CD14-positive monocyte (primary cell): ENCODE measurements around the gene ZGLP1. TPM values are rescaled to one million over a fixed set of nuclear protein-coding genes. Genes with fewer than 3 reads are reported as not detected.

Experiments used
- DNase-seq, 3 donors: peaks; one replicate each; pipeline ENCODE4 v3.0.0-alpha.2; 2011 to 2022
- H2AFZ ChIP-seq: 2 replicates; pipeline ENCODE4 v1.6.0; 2012; ENCODE audit warnings: mild to moderate bottlenecking, low read depth, low read length, inconsistent platforms; ENCODE audit not compliant: insufficient read depth, poor library complexity, severe bottlenecking
- H3K27ac ChIP-seq, 2 donors: 1 replicate in 1 of 2; 2 replicates in 1 of 2; pipeline ENCODE4 v1.5.1; 2012 to 2013; ENCODE audit warnings: low read length in 2 of 2, control low read depth in 1 of 2, inconsistent platforms in 1 of 2, low read depth in 1 of 2, mild to moderate bottlenecking in 1 of 2
- H3K27me3 ChIP-seq, 2 donors: one replicate each; pipeline versions ENCODE4 v1.6.0 to v1.6.1; 2011 to 2013; ENCODE audit warnings: low read length in 2 of 2; ENCODE audit not compliant: control insufficient read depth in 2 of 2, insufficient read depth in 2 of 2
- H3K36me3 ChIP-seq, 2 donors: replicated peaks in 1 of 2; 1 replicate in 1 of 2; 2 replicates in 1 of 2; pipeline versions ENCODE4 v1.5.1 to v1.6.1; 2012 to 2013; ENCODE audit warnings: low read length in 2 of 2, control low read depth in 1 of 2, inconsistent platforms in 1 of 2, mild to moderate bottlenecking in 1 of 2; ENCODE audit not compliant: insufficient read depth in 2 of 2, control insufficient read depth in 1 of 2
- H3K4me1 ChIP-seq, 2 donors: 1 replicate in 1 of 2; 2 replicates in 1 of 2; pipeline versions ENCODE4 v1.5.1 to v1.6.1; 2012 to 2013; ENCODE audit warnings: low read length in 2 of 2, control low read depth in 1 of 2, inconsistent platforms in 1 of 2, mild to moderate bottlenecking in 1 of 2, moderate library complexity in 1 of 2; ENCODE audit not compliant: insufficient read depth in 2 of 2, control insufficient read depth in 1 of 2
- H3K4me2 ChIP-seq: replicated peaks from 2 replicates; pipeline ENCODE3; 2012; ENCODE audit warnings: low read length, moderate library complexity, mild to moderate bottlenecking; ENCODE audit not compliant: poor library complexity, severe bottlenecking; ENCODE audit errors: extremely low read depth
- H3K4me3 ChIP-seq, 3 experiments: fragments of 200-600 bp in 1 of 3; sonication (generic) in 1 of 3; replicated peaks in 1 of 3; 1 replicate in 2 of 3; 2 replicates in 1 of 3; pipeline ENCODE4 v1.5.1; 2011 to 2013; ENCODE audit warnings: low read length in 3 of 3, mild to moderate bottlenecking in 3 of 3, control low read depth in 2 of 3, low read depth in 2 of 3, inconsistent platforms in 1 of 3, moderate library complexity in 1 of 3
- H3K79me2 ChIP-seq: 2 replicates; pipeline ENCODE4 v1.6.0; 2012; ENCODE audit warnings: mild to moderate bottlenecking, control low read depth, inconsistent platforms, low read length, moderate library complexity; ENCODE audit not compliant: insufficient read depth
- H3K9ac ChIP-seq: 2 replicates; pipeline ENCODE4 v1.6.0; 2017; ENCODE audit warnings: low read length, mild to moderate bottlenecking; ENCODE audit not compliant: insufficient read depth, poor library complexity, severe bottlenecking
- H3K9me3 ChIP-seq, 2 donors: replicated peaks in 1 of 2; 1 replicate in 1 of 2; 2 replicates in 1 of 2; pipeline versions ENCODE4 v1.5.1 to v1.6.1; 2012 to 2013; ENCODE audit warnings: low read length in 2 of 2, control low read depth in 1 of 2; ENCODE audit not compliant: control insufficient read depth in 1 of 2, insufficient read depth in 1 of 2
- H4K20me1 ChIP-seq: 2 replicates; pipeline ENCODE4 v1.6.0; 2012; ENCODE audit warnings: mild to moderate bottlenecking, low read length, control low read depth, moderate library complexity; ENCODE audit not compliant: insufficient read depth
- H3K27ac Mint-ChIP-seq, 7 donors: one replicate each; pipeline ENCODE4 v1.8.0; 2020; ENCODE audit warnings: mild to moderate bottlenecking in 7 of 7, mixed read lengths in 7 of 7, moderate library complexity in 6 of 7, inconsistent platforms in 2 of 7
- H3K27me3 Mint-ChIP-seq, 3 donors: one replicate each; pipeline ENCODE4 v1.8.0; 2021 to 2022; ENCODE audit warnings: low read depth in 3 of 3, mild to moderate bottlenecking in 3 of 3, mixed read lengths in 3 of 3, moderate library complexity in 3 of 3, inconsistent platforms in 1 of 3
- H3K36me3 Mint-ChIP-seq, 2 donors: one replicate each; pipeline ENCODE4 v1.8.0; 2020; ENCODE audit warnings: mixed read lengths in 2 of 2, inconsistent platforms in 1 of 2, mild to moderate bottlenecking in 1 of 2
- H3K4me1 Mint-ChIP-seq: one replicate; pipeline ENCODE4 v1.8.0; 2020; ENCODE audit warnings: mild to moderate bottlenecking, mixed read lengths
- H3K4me3 Mint-ChIP-seq, 2 donors: one replicate each; pipeline ENCODE4 v1.8.0; 2020; ENCODE audit warnings: mild to moderate bottlenecking in 2 of 2, mixed read lengths in 2 of 2, moderate library complexity in 1 of 2
- H3K9me3 Mint-ChIP-seq, 7 donors: one replicate each; pipeline ENCODE4 v1.8.0; 2020 to 2022; ENCODE audit warnings: mixed read lengths in 7 of 7, mild to moderate bottlenecking in 6 of 7, moderate library complexity in 6 of 7, inconsistent platforms in 2 of 7
- CTCF ChIP-seq: fragments of 200-600 bp; IDR thresholded peaks from one replicate; pipeline ENCODE4 v1.8.0; 2022; ENCODE audit warnings: antibody characterized with exemption, mild to moderate bottlenecking
- WGBS: methylation state at CpG from one replicate; pipeline ENCODE4 v1.1.5; 2013; ENCODE audit warnings: missing lambda C conversion rate; ENCODE audit not compliant: insufficient coverage; 5-methylcytosine and 5-hydroxymethylcytosine counted together
- intact Hi-C, 2 donors: fragments of 100-400 bp; cut with micrococcal nuclease; formaldehyde crosslinking; loops; one replicate each; pipeline versions ENCODE4 v1.15.0 to v1.15.1; 2023
- polyA plus RNA-seq, 3 donors: library from polyadenylated mRNA; depleted of rRNA in 1 of 3; unstranded in 2 of 3; stranded (reverse) in 1 of 3; fragments of 300-500 nt in 2 of 3; fragments of >200 nt in 1 of 3; fragmentation: Illumina TruSeq in 2 of 3; gene quantifications; 1 replicate in 2 of 3; 2 replicates in 1 of 3; pipeline ENCODE4 v1.2.3, GENCODE V29; 2012 to 2021

ZGLP1 gene
- polyA plus RNA-seq, 3 donors, result 3.5 to 11.7 (median 9.4) TPM

GRCh38 chr19:10321417-10321797 is 11.8 kb upstream of the ZGLP1 start:
- no peaks in the 10 kb centered on the region for H3K9me3 Mint-ChIP-seq
- Histone ChIP-seq H3K9ac (no peak overlapping the region), H3K4me2 (no peak overlapping the region), H3K9me3 (no peaks in the 10 kb centered on the region), H3K4me1 (no peaks in the 10 kb centered on the region), H3K27ac (no peak overlapping the region), H4K20me1 (peaks cover 17% of the 10 kb centered on the region), H3K27me3 (no peaks in the 10 kb centered on the region), H3K79me2 (no peaks in the 10 kb centered on the region), H3K4me3 (no peak overlapping the region), H2AFZ (no peak overlapping the region), H3K36me3 (peaks cover 92 to 97% of the 10 kb centered on the region in 2 donors)
- peak overlapping the region in 1 of 7 donors; percentile 20 for H3K27ac Mint-ChIP-seq
- H3K4me1 Mint-ChIP-seq, result no peaks in the 10 kb centered on the region
- intact Hi-C loops, result no loop called here
- TF ChIP-seq CTCF, result no peak
- no peak overlapping the region for H3K4me3 Mint-ChIP-seq
- 83% methylated on average over 11 of the region's 11 CpGs for WGBS
- peaks cover 58 to 90% of the 10 kb centered on the region in 2 donors for H3K36me3 Mint-ChIP-seq
- DNase-seq, result no peak
- peaks cover 0 to 2% (median 0%) of the 10 kb centered on the region in 3 donors for H3K27me3 Mint-ChIP-seq

GRCh38 chr19:10320602-10321416 is 11.2 kb upstream of the ZGLP1 start:
- Histone ChIP-seq H3K9me3 (no peaks in the 10 kb centered on the region), H3K79me2 (no peaks in the 10 kb centered on the region), H3K4me3 (no peak overlapping the region), H3K4me1 (peaks cover 3 to 5% of the 10 kb centered on the region in 2 donors), H3K27me3 (no peaks in the 10 kb centered on the region), H3K36me3 (peaks cover 87 to 95% of the 10 kb centered on the region in 2 donors), H2AFZ (no peak overlapping the region), H3K4me2 (no peak overlapping the region), H4K20me1 (peaks cover 21% of the 10 kb centered on the region), H3K9ac (no peak overlapping the region), H3K27ac (no peak overlapping the region)
- H3K4me1 Mint-ChIP-seq, result peaks cover 2% of the 10 kb centered on the region
- peaks cover 53 to 87% of the 10 kb centered on the region in 2 donors for H3K36me3 Mint-ChIP-seq
- H3K27me3 Mint-ChIP-seq, result peaks cover 0 to 2% (median 0%) of the 10 kb centered on the region in 3 donors
- TF ChIP-seq CTCF, result no peak
- peak overlapping the region in 1 of 7 donors; percentile 7 for H3K27ac Mint-ChIP-seq
- no peak for DNase-seq
- H3K9me3 Mint-ChIP-seq, result no peaks in the 10 kb centered on the region
- H3K4me3 Mint-ChIP-seq, result no peak overlapping the region
- 97% methylated on average over 21 of the region's 32 CpGs for WGBS
- intact Hi-C loops, result no loop called here
